Mammary epithelial cell (primary cell): ENCODE measurements around the gene SLC16A13.

ENCODE experiments used
- EZH2 ChIP-seq: IDR thresholded peaks from 2 replicates; pipeline ENCODE4 v1.6.1; 2012; ENCODE audit warnings: low read length, inconsistent platforms, borderline replicate concordance
- TF ChIP-seq, protein P1 (sequence below), 2 donors: IDR thresholded peaks in 1 of 2; conservative IDR thresholded peaks in 1 of 2; 2 replicates each; pipeline ENCODE4 v1.5.1; 2011 to 2012; ENCODE audit warnings: inconsistent platforms in 2 of 2, low read length in 2 of 2, mild to moderate bottlenecking in 2 of 2, control low read depth in 1 of 2, low read depth in 1 of 2; ENCODE audit not compliant: insufficient read depth in 1 of 2; ENCODE audit errors: extremely low read depth in 1 of 2

GRCh38 chr17:7016418-7016817 lies 19.4 kb upstream of the SLC16A13 start:
- TF ChIP-seq, protein P1, sequence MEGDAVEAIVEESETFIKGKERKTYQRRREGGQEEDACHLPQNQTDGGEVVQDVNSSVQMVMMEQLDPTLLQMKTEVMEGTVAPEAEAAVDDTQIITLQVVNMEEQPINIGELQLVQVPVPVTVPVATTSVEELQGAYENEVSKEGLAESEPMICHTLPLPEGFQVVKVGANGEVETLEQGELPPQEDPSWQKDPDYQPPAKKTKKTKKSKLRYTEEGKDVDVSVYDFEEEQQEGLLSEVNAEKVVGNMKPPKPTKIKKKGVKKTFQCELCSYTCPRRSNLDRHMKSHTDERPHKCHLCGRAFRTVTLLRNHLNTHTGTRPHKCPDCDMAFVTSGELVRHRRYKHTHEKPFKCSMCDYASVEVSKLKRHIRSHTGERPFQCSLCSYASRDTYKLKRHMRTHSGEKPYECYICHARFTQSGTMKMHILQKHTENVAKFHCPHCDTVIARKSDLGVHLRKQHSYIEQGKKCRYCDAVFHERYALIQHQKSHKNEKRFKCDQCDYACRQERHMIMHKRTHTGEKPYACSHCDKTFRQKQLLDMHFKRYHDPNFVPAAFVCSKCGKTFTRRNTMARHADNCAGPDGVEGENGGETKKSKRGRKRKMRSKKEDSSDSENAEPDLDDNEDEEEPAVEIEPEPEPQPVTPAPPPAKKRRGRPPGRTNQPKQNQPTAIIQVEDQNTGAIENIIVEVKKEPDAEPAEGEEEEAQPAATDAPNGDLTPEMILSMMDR (conservative IDR thresholded peaks at IDR 0.05 in 1 of 2, IDR thresholded peaks at IDR 0.05 in 1 of 2; ENCODE audit: extremely low read depth in 1 of 2, insufficient read depth in 1 of 2, low read depth in 1 of 2, low read length in 2 of 2), result no peak
- TF ChIP-seq EZH2, result no peak
